ENCODE results near the gene BIVM.
A peak's percentile ranks its signal among the peaks of the same experiment; 100 is the strongest.

The BIVM gene

DNA sequence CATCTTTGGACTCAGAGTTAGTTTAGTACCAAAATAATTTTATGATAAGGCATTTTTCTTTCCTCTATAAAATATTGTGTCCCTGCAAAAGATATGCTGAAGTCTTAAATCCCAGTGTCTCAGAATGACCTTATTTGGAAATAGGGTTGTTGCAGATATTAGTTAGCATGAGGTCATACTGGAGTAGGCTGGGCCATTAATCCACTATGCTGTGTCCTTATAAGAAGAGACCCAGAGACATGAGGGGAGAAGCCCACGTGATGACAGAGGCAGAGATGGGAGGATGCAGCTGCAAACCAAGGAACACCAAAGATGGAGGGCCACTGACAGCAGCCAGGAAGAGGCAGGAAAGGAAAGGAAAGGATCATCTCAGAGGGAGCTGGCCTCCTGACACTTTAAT lies 6.5 kb upstream of the BIVM start:
- no peak for DNase-seq

DNA sequence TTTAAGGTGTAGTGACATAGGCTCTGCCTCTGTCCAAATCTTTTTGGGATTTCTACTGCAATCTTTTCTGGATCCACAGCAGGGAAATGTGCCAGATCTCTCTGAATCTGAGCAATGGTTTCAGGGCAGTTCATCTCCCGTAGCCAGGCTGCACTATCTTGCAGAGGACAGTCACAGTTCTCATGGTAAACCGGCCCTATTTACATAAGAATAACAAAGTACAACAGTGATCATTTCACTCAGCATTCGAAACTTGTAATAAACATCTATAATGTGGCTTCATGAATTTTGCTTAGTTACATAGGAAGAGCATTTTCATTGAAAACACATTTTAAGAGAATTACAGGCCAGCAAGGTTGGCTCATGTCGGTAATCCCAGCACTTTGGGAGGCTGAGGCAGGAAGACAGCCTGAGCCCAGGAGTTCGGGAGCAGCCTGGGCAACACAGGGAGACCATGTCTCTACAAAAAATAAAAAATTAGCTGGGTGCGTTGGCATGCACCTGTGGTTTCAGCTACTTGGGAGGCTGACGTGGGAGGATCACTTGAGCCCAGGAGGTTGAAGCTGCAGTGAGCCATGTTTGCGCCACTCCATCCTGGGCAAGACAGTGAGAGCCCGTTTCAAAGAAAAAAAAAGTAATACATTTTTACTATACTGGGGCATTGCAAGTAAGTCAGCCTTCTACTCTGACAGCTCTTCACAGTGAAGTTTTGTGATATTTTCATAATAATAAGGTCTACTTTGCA lies 5.1 kb upstream of the BIVM start:
- no peak for DNase-seq

DNA sequence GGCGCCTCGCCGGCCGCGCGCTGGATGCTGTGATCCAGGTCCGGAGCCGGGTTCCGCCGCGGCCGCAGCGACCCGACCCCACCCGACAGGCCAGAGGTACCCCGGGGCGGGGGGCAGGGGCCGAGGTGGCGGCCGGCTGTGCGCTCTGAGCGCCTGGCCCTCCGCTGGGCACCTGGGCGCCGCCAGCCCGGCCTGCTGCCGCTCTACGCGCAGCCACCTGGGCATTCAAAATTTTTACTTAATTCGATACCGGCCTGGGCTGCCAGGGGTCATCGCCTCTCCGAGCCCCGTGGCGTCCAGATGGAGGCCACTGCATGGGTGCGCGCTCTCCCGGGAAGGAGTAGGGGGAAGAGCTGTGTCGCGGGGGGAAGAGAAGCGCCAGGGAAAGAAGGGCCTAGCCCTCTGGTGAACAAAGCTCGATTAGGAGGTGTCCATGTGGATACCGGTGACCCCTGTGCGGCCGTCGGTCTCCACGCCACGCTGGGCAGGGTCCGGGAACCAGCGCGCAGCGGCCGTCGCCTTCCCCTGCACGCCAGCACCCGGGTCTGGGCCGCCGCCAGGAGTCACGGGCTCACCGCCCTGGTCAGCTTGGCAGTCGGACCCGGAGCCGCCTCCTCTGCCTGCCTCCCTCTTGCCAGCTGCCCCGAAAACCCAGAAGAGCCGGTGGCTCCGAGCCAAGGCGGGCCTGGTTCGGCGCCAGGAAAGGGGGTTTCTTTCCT lies 666 bp downstream of the BIVM start:
- DNase-seq, result peak; percentile 69

DNA sequence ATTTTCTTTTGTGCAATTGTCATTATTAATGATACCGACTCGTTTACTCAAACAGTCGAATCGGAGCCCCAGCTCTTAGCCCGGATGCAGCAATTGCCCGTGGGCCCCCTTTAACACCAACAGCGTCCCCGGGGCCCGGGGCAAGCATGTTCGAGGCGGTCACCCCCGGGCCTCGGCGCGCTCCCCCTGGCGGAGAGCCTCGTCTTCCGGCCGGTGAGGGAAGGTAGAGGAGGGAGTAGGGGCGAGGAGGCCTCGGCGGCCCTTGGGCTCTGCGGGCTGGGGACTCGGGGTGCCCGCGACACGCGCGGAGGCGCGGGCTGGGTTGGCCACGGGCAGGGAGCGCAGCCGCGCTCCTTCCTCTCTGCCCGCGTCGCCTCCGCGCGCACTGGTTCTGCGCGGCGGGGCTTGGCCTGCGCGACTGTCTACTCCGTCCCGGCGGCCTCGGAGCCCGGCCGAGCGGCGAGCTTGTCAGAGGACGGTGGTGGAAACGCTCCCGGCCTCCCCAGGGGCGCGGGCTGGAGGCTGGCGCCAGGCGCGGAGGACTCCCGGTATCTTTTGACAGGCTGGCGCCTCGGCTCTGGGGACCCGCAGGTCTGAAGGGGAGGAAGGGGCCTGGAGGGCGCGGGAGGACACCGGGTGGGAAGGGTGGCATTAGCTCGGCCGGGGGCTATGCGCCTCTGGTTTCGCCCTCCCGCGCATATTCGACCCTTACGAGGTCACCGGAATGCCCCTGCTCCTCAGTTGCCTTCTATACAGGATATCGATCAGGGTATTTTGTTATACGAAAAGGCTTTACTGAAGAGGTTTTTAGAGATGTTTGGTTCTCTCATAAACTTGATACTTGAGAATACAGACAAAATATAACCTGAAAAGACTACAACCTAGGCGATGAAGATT lies 1.5 kb downstream of the BIVM start:
- peak; percentile 73 for DNase-seq

DNA sequence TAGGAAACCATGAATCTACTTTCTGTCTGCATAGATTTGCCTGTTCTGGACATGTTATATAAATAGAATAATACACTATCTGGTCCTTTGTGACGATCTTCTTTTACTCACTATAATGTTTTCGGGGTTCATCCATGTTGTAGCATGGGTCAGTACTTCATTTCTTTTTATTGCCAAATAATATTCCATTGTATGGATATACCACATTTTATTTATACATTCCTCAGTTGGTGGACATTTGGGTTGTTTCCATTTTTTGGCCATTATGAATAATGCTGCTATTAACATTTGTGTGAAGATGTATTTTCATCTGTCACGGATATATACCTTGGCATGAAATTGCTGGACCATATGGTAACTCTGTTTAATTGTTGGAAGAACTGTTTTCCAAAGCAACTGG lies 6.8 kb downstream of the BIVM start:
- no peak for DNase-seq

DNA sequence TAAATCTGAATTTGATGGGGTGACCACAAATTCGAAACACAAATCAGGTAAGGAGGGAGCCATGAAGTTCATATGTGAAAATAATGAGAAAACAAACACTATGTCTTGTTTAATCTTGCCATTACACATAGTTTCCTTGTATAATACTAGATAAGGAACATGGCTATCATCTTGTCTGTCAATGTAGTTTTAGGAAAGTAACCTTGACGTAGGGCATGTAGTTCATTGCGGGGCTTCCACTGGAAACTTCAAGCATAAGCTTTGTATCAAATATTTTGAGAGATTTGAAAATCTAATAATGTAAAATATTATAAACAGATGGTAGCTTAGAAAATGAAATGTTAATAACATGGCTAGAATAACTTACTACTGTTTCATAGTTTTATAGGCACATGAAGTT lies 8.8 kb downstream of the BIVM start:
- DNase-seq, result no peak

DNA sequence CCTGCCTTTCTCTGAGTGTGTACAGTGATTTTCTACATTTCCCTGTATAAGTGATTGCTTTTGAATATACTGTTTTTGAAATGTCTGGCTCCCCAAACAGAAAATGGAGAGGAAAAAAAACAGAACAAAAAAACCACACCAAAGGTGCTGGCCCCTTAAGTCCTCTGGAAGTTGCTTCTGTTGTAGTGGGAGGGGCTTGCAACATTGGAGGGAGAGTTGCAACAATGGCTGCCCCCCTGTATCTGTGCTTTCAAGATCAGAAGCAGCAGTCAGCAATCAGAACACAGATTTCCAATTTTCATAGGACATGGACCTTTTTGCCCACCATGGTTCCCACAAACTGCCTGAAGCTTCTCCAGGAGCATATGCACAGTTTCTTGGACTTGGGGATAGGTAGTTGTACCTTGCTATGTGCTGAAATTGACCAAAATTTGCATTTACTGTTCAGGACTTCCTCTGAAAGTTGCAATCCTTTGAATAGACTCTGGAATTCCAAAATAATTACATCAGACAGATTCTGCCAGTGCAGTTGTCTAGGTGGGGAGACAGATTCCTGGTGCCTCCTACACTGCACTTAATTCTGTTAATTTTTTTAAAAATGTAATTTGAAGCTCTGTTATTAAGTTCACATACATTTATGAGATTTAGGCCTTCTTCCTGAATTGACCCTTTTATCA lies 13.8 kb downstream of the BIVM start:
- no peak for DNase-seq

DNA sequence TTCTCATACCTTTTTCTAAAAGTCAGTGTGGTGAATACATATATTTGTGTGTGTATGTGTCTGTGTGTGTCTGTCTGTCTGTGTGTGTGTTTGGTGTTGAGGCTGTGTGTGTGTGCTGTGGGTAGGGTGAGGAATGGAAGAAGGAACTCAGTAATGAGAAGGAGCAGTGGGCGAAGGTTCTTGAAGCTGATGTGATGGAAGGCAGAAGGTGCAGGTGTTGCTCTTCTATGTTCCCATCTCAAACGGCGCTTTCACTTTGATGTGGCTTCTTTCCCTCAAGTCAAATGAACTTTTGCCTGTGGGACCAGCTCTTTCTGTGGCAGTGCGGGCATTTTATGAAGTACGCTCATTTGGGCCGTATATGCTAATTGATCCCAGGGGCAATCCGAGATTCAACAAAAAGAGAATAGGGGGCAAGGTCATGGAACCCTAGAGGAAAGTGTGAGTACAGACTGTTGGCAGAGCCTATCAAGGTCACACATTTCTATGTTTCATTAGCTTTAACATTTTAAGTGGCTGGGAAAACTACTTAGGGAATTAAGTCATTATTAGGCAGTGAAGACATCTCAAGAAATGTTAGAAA lies 15.2 kb downstream of the BIVM start:
- DNase-seq, result no peak

DNA sequence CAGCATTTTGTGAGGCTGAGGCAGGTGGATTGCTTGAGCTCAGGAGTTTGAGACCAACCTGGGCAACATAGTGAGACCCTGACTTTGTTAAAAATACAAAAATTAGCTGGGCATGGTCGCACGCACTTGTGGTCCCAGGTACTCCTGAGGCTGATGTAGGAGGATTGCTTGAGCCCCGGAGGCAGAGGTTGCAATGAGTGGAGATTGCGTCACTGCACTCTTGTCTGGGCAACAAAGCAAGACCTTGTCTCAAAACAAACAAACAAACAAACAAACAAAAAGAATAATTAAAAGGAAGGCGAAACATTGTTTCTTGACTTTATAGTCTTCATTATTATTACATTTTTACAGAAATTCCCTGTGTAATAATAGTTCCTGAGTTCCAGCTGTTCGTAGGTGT lies 15.9 kb downstream of the BIVM start:
- no peak for DNase-seq

DNA sequence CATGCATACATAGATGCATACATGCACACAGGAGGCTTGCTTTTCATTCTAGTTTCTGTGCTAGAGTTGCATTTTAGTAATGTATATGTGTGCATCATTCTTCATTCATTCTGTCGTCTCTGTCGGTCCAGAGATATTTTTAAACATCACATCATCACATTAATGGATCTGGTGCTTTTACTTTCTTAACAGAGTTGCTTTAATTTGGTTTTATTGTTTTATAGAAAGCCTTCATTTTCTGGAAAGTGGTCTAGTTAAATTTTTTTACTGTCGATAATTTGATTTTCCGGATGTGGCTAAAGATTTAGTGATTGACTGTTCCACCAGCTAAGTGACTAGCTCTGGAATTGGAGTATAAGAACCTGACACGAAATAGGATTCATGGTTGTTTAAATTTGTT lies 16.9 kb downstream of the BIVM start:
- DNase-seq, result no peak

DNA sequence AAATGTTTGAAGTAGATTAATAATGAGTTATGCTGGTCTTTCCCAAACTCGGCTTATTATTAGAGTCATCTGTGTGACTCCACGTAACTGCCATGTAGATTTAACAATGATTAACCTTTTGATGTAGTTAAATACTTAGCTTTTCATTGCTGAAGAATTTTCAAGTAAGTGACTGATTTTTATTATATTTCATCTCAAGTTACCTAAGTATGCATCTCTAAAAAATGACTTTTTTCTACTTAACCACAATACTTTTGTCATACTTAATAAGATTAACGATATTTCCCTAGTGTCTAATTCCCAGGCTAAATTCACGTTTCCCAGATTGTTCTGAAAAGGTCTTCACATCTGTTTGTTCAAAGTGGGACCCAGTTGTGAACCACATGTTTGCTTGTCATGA lies 17.8 kb downstream of the BIVM start:
- DNase-seq, result no peak

DNA sequence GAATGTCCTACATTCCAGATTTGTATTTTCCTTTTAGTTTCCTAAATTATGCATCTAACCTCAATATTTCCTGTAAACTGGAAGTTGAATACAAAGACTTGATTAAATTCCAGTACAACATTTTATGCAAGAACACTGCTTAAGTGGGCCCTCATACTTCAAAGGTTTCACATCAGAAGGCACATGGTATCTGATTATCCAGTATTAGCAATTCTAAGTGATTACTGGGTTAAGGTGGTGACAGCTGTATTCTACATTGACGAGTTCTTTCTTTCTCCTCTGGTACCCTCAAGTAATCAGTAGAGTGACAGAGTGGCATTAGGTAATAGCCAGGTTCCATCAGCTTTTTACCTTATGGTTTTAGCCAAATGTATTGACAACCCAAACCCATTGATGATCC lies 18.3 kb downstream of the BIVM start:
- no peak for DNase-seq

DNA sequence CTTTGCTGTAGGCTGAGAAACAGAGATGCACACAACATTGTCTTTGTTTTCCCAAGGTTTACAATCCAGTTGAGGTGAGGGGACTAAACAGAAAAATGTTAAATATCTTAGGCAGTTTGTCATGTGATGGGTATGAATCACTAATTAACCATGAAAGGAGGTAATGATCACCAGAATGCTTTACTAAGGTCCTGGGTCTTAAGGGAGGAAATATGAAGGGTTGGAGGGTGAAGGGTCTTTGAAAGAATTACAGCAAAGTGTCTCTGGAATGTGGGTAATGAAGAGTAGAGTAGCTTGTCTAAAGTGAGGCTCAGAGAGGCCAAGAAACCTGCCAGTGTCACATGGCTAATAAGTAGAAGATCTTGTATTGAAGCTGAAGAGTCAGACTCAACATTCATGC lies 19.0 kb downstream of the BIVM start:
- DNase-seq, result no peak

DNA sequence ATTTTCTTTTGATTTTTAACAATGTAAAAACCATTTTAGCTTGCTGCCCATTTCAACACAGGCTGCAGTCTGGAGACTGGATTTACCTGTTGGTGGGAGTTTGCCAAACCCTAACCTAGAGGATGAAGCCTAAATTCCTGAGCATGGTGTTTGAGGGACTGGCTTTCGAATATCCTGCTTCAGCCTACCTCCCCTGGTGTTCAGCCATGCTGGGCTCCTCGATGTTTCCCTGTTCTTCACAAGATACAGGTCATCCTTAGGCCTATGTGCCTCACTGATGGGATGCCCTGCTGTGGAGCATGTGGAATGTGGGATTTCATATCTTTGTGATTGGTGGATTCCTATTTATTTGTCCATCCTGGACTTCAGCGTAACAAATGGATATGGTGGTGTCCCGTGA lies 26.5 kb downstream of the BIVM start:
- no peak for DNase-seq

DNA sequence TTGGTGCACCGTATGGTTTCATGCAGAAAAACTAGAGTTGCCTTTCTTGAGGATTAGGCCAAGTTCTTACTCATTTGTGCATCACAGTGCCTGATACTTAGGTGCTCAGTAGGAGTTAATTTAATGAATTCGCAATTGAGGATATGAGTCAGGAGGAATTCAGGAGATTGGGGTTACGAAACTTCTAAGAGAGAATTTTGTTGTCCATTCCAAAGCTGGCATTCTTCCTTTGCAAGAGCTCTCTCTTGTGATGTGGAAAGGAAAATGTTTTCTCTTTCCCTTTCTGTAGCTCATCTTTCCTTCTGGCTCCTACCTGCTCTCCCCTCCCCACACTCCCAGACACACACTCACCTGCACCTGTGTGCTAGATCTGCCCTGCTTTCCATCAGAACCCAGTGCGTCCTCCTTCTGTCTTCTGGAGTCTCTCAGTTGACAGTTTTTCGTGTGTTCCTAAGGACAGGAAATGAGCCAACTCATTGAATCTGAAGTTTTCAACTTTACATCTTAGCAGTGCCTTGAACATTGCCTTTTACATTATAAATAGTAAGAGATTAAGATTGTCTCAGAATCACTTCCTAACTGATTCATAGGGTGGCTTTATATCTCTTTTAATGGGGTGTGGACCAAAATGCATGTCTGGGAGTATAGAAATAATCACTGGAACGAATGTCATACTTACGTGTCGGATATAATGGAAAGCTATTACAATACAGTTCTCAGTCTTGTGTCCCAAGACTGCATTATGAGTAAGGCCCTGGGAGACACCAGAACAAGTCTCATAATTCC lies 27.2 kb downstream of the BIVM start:
- no peak for DNase-seq

DNA sequence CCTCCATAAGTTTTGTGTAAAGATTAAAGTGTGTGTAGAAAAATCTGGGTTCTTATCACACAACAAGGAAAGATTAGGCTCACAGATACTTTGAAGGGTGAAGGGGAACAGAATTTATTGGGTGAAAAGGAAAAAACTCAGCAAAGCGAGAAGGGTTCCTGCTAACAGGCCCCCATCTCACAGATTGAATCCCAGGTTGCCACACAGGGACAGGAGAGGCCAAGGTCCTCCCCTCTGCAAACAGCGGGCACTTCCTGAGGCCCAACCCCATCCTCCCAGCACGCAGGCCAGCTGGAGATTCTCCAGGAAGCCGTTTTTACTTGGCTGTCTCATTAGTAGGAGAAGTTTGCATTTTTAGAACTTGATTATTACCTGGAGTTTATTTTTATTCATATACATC lies 31.7 kb downstream of the BIVM start:
- DNase-seq, result no peak

DNA sequence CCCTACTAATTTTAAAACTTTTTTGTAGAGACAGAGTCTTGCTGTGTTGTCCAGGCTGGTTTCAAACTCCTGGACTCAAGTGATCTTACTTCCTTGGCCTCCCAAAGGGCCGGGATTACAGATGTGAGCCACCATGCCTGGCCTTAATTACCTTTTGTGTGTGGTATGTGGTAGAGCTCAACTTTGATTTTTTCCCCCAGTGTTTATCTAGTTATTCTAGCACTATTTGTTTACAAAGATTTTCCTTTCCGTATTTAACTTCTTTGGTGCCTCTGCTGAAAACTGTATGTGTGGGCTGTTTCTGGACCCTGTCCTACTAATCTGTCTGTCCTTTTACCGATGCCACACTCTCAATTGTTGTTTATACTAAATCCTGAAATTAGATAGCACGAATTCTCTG lies 37.6 kb downstream of the BIVM start:
- DNase-seq, result no peak

DNA sequence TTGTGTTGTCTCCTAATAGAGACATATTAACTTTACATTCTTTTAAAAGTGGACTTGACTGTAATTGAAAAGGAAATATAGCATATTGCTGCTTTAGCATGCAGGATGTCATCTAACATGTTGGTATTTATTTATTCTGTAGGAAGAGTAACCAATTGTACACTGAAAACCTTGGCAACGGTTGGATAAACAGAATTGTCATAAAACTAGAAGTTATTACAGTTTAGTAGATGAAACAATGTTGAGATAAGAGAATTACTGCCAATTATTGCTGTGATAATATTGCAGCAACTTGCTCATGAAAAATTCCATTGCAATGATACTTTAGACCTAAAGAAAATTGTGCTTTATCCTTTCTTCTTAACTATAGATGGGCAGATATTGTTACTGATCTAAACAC lies 39.4 kb downstream of the BIVM start:
- no peak for DNase-seq

DNA sequence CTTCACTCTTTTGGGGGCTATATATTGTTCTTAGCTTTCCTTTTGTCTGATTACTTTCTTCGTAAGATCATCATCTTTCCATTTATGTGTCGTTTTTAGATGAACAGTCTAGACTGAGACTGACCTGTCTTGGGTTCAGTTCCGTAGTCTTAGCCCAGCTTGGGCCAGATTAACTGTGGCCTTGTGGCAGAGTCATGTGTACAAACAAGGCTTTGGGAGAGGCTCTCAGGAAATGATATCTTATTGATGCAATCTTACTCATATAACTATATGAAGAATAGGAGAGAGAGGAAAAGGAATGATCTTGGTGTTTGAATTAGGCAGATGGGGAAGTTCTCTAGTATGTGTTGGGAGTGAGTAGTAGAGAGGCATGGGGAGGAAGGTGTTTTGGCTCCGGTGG lies 40.1 kb downstream of the BIVM start:
- DNase-seq, result no peak

DNA sequence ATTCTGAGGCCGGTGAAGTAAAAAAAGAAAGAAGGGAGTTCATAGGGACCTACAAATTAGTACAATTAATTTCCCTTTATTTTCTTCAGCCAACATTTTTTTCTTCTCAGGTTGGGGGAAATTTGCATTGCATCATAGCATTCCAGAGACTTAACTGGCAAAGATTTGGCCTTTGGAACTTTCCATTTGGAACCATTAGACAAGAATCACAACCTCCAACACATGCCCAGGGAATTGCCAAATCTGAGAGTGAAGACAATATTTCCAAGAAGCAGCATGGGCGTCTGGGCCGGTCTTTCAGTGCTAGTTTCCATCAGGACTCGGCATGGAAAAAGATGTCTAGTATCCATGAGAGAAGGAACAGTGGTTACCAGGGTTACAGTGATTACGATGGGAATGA lies 40.5 kb downstream of the BIVM start:
- DNase-seq, result no peak

DNA sequence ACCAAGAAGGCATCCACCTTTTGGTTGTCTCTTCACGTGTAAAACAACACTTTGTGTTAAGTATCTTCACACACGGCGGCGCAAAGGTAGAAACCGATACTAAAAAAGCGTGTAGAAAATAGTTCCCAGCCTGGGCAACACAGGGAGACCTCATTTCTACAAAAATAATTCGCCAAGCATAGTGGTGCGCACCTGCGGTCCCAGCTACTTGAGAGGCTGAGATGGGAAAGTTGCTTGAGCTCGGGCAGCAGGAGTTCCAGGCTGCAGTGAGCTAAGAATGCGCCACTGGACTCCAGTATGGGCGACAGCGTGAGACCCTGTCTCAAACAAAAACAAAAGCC lies 46.3 kb downstream of the BIVM start:
- DNase-seq, result no peak

DNA sequence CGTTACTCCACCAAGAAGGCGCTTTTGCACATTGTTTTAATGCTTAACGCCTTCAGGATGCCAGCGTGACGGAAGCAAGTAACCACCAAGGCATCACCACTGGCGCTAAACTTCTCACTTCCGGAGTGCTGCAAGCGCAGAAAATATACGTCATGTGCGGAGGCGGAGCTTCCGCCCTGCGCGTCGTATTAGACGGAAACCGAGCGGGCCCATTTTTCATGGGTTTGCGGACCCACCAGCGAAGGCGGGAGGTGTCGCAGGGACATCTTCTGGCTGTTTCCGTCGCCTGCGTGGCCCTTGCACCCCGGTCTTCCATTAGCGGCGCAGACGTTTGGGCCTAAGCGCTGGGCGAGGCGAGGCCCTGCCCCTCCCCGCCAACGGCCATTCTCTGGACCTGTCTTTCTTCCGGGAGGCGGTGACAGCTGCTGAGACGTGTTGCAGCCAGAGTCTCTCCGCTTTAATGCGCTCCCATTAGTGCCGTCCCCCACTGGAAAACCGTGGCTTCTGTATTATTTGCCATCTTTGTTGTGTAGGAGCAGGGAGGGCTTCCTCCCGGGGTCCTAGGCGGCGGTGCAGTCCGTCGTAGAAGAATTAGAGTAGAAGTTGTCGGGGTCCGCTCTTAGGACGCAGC lies 46.8 kb downstream of the BIVM start, which contains the start of gene ERCC5:
Gene ERCC5, plus strand, starts transcription at position 403 of the 631 bp plus-strand sequence. CDS start 235 bp downstream, outside the sequence.
- peak; percentile 95 for DNase-seq

All from midbrain (tissue), 1 donor.